Stomach (tissue), 4 donors: ENCODE data around the gene R3HDM1.

Experiments
- CTCF ChIP-seq, 7 experiments: fragments of 450-650 bp in 4 of 7; fragments of 200-600 bp in 3 of 7; sonication (generic) in 3 of 7; IDR thresholded peaks; one replicate each; pipeline ENCODE4 v1.5.1; 2016 to 2019; ENCODE audit warnings: antibody characterized with exemption in 7 of 7, control low read depth in 2 of 7, mild to moderate bottlenecking in 1 of 7
- POLR2A ChIP-seq, 4 donors: fragments of 450-650 bp; IDR thresholded peaks; one replicate each; pipeline ENCODE4 v1.6.1; 2016; ENCODE audit warnings: antibody characterized with exemption in 4 of 4, control low read depth in 2 of 4, mild to moderate bottlenecking in 1 of 4, moderate library complexity in 1 of 4
- POLR2AphosphoS5 ChIP-seq, 3 donors: sonication (generic); formaldehyde crosslinking; IDR thresholded peaks; one replicate each; pipeline ENCODE4 v1.6.1; 2016; ENCODE audit warnings: antibody characterized with exemption in 3 of 3

- TF ChIP-seq POLR2A (IDR thresholded peaks at IDR 0.05) (no peak), CTCF (IDR thresholded peaks at IDR 0.05) (no peak), POLR2AphosphoS5 (IDR thresholded peaks at IDR 0.05) (no peak)
Observed at GRCh38 chr2:135651717-135652116, 120.4 kb downstream of the R3HDM1 start.
